Mesenchymal stem cell (in vitro differentiated cells and primary cell): ENCODE data around the gene RAB14.

Experiments used
- DNase-seq: peaks from one replicate; pipeline ENCODE4 v3.0.0-alpha.2; 2013
- H2AFZ ChIP-seq: one replicate; pipeline ENCODE4 v1.6.1; 2013; ENCODE audit warnings: low read depth, mild to moderate bottlenecking, control low read depth, inconsistent platforms, low read length, moderate library complexity
- H2AK5ac ChIP-seq: 2 replicates; pipeline ENCODE4 v1.6.1; 2013; ENCODE audit warnings: low read length, moderate library complexity, mild to moderate bottlenecking, inconsistent platforms; ENCODE audit not compliant: severe bottlenecking
- H2BK120ac ChIP-seq: one replicate; pipeline ENCODE4 v1.6.1; 2013; ENCODE audit warnings: low read depth, mild to moderate bottlenecking, inconsistent platforms, low read length, moderate library complexity
- H2BK12ac ChIP-seq, 2 experiments: one replicate each; pipeline ENCODE4 v1.6.1; 2013; ENCODE audit warnings: inconsistent platforms in 2 of 2, low read length in 2 of 2, mild to moderate bottlenecking in 2 of 2, moderate library complexity in 2 of 2, control low read depth in 1 of 2
- H2BK15ac ChIP-seq: one replicate; pipeline ENCODE4 v1.6.1; 2013; ENCODE audit warnings: mild to moderate bottlenecking, low read depth, inconsistent platforms; ENCODE audit not compliant: poor library complexity, severe bottlenecking
- H2BK5ac ChIP-seq: 2 replicates; pipeline ENCODE4 v1.6.1; 2013; ENCODE audit warnings: low read depth, mild to moderate bottlenecking, low read length, control low read depth, inconsistent platforms; ENCODE audit not compliant: poor library complexity, severe bottlenecking
- H3K14ac ChIP-seq, 2 experiments: one replicate each; pipeline ENCODE4 v1.6.1; 2013; ENCODE audit warnings: inconsistent platforms in 2 of 2, low read length in 2 of 2, control low read depth in 1 of 2, mild to moderate bottlenecking in 1 of 2, moderate library complexity in 1 of 2
- H3K18ac ChIP-seq, 2 experiments: one replicate each; pipeline ENCODE4 v1.6.1; 2013; ENCODE audit warnings: inconsistent platforms in 2 of 2, low read length in 2 of 2, control low read depth in 1 of 2, low read depth in 1 of 2, mild to moderate bottlenecking in 1 of 2
- H3K23ac ChIP-seq, 2 experiments: one replicate each; pipeline ENCODE4 v1.6.1; 2013; ENCODE audit warnings: inconsistent platforms in 2 of 2, low read length in 2 of 2, mild to moderate bottlenecking in 2 of 2, moderate library complexity in 2 of 2, control low read depth in 1 of 2
- H3K27ac ChIP-seq: 2 replicates; pipeline ENCODE4 v1.5.1; 2013; ENCODE audit warnings: mild to moderate bottlenecking, moderate library complexity, low read length, control low read depth, inconsistent platforms; ENCODE audit not compliant: poor library complexity, severe bottlenecking
- H3K27me3 ChIP-seq, 2 experiments: 2 replicates each; pipeline versions ENCODE4 v1.6.1 to v1.7.0; 2013; ENCODE audit warnings: low read length in 2 of 2, mild to moderate bottlenecking in 2 of 2, moderate library complexity in 2 of 2, control low read depth in 1 of 2, inconsistent platforms in 1 of 2; ENCODE audit not compliant: control insufficient read depth in 1 of 2, insufficient read depth in 1 of 2
- H3K36me3 ChIP-seq, 2 experiments: 2 replicates each; pipeline versions ENCODE4 v1.6.1 to v1.7.0; 2013; ENCODE audit warnings: low read length in 2 of 2, control low read depth in 1 of 2, inconsistent platforms in 1 of 2, low read depth in 1 of 2, mild to moderate bottlenecking in 1 of 2; ENCODE audit not compliant: insufficient read depth in 2 of 2, control insufficient read depth in 1 of 2
- H3K4ac ChIP-seq, 2 experiments: one replicate each; pipeline ENCODE4 v1.6.1; 2013; ENCODE audit warnings: inconsistent platforms in 2 of 2, low read length in 2 of 2, mild to moderate bottlenecking in 2 of 2, moderate library complexity in 2 of 2, control low read depth in 1 of 2, low read depth in 1 of 2
- H3K4me1 ChIP-seq: 2 replicates; pipeline ENCODE4 v1.6.1; 2013; ENCODE audit warnings: low read depth, low read length, control low read depth; ENCODE audit not compliant: control insufficient read depth, insufficient read depth
- H3K4me2 ChIP-seq: 2 replicates; pipeline ENCODE4 v1.6.1; 2013; ENCODE audit warnings: low read length, mild to moderate bottlenecking, inconsistent platforms; ENCODE audit not compliant: poor library complexity, severe bottlenecking
- H3K4me3 ChIP-seq, 2 experiments: 2 replicates each; pipeline versions ENCODE4 v1.5.1 to v1.7.0; 2013; ENCODE audit warnings: low read length in 2 of 2, mild to moderate bottlenecking in 2 of 2, control low read depth in 1 of 2, low read depth in 1 of 2; ENCODE audit not compliant: insufficient read depth in 1 of 2
- H3K79me1 ChIP-seq: replicated peaks from 2 replicates; pipeline ENCODE4 v1.6.1; 2013; ENCODE audit warnings: mild to moderate bottlenecking, control low read depth, low read length, inconsistent platforms; ENCODE audit not compliant: poor library complexity, severe bottlenecking
- H3K9ac ChIP-seq: 2 replicates; pipeline ENCODE4 v1.7.0; 2013; ENCODE audit warnings: mild to moderate bottlenecking, low read length, moderate library complexity
- H3K9me3 ChIP-seq: 2 replicates; pipeline ENCODE4 v1.7.0; 2013; ENCODE audit warnings: mild to moderate bottlenecking, low read length; ENCODE audit not compliant: control insufficient read depth
- H4K8ac ChIP-seq: one replicate; pipeline ENCODE4 v1.6.1; 2013; ENCODE audit warnings: inconsistent platforms, mild to moderate bottlenecking, low read length, moderate library complexity
- H4K91ac ChIP-seq: one replicate; pipeline ENCODE4 v1.6.1; 2013; ENCODE audit warnings: mild to moderate bottlenecking, low read length, inconsistent platforms
- WGBS: methylation state at CpG from one replicate; pipeline ENCODE4 v1.1.7; 2013; ENCODE audit warnings: mixed read lengths; 5-methylcytosine and 5-hydroxymethylcytosine counted together

RAB14 gene

GRCh38 chr9:121219530-121219929, 17.9 kb upstream of the RAB14 start:
- H2AK5ac ChIP-seq = no peak overlapping the region
- no peak overlapping the region for H4K8ac ChIP-seq
- H3K23ac ChIP-seq = no peak overlapping the region
- H3K4me2 ChIP-seq = no peak overlapping the region
- H4K91ac ChIP-seq = no peak overlapping the region
- H2AFZ ChIP-seq = no peak overlapping the region
- no peak overlapping the region for H2BK15ac ChIP-seq
- peaks cover 0 to 6% of the 10 kb centered on the region in 2 experiments for H3K36me3 ChIP-seq
- no peaks in the 10 kb centered on the region for H3K27me3 ChIP-seq
- H3K4me3 ChIP-seq = no peak overlapping the region
- no peaks in the 10 kb centered on the region for H3K79me1 ChIP-seq
- H3K4me1 ChIP-seq = peaks cover 1% of the 10 kb centered on the region
- H3K9ac ChIP-seq = no peak overlapping the region
- DNase-seq = no peak
- H2BK12ac ChIP-seq = no peak overlapping the region
- 96% methylated on average over 3 of the region's 3 CpGs for WGBS
- no peak overlapping the region for H3K18ac ChIP-seq
- no peak overlapping the region for H3K4ac ChIP-seq
- no peak overlapping the region for H2BK5ac ChIP-seq
- H3K27ac ChIP-seq = no peak overlapping the region
- no peak overlapping the region for H2BK120ac ChIP-seq
- no peak overlapping the region for H3K14ac ChIP-seq
- H3K9me3 ChIP-seq = no peaks in the 10 kb centered on the region

GRCh38 chr9:121218357-121219027, 16.8 kb upstream of the RAB14 start:
- H3K27ac ChIP-seq = no peak overlapping the region
- no peak overlapping the region for H3K4me3 ChIP-seq
- H4K8ac ChIP-seq = no peak overlapping the region
- no peak overlapping the region for H3K4ac ChIP-seq
- H2AK5ac ChIP-seq = no peak overlapping the region
- H2BK12ac ChIP-seq = no peak overlapping the region
- H3K23ac ChIP-seq = no peak overlapping the region
- H2AFZ ChIP-seq = no peak overlapping the region
- H3K27me3 ChIP-seq = no peaks in the 10 kb centered on the region
- no peak overlapping the region for H3K18ac ChIP-seq
- H3K36me3 ChIP-seq = peaks cover 0 to 6% of the 10 kb centered on the region in 2 experiments
- H4K91ac ChIP-seq = no peak overlapping the region
- WGBS = 90% methylated on average over 8 of the region's 8 CpGs
- H2BK5ac ChIP-seq = no peak overlapping the region
- H3K14ac ChIP-seq = no peak overlapping the region
- peaks cover 1% of the 10 kb centered on the region for H3K4me1 ChIP-seq
- no peaks in the 10 kb centered on the region for H3K79me1 ChIP-seq
- no peak overlapping the region for H2BK120ac ChIP-seq
- no peak overlapping the region for H3K9ac ChIP-seq
- no peak for DNase-seq
- H2BK15ac ChIP-seq = no peak overlapping the region
- no peaks in the 10 kb centered on the region for H3K9me3 ChIP-seq
- H3K4me2 ChIP-seq = no peak overlapping the region

GRCh38 chr9:121217609-121218292, 16.1 kb upstream of the RAB14 start:
- H3K27ac ChIP-seq = no peak overlapping the region
- no peak overlapping the region for H3K23ac ChIP-seq
- no peak overlapping the region for H2BK12ac ChIP-seq
- H3K18ac ChIP-seq = no peak overlapping the region
- H4K91ac ChIP-seq = no peak overlapping the region
- H3K9me3 ChIP-seq = no peaks in the 10 kb centered on the region
- H3K27me3 ChIP-seq = no peaks in the 10 kb centered on the region
- H2AK5ac ChIP-seq = no peak overlapping the region
- H2BK15ac ChIP-seq = no peak overlapping the region
- WGBS = 96% methylated on average over 1 of the region's 4 CpGs
- no peak overlapping the region for H2BK5ac ChIP-seq
- H2BK120ac ChIP-seq = no peak overlapping the region
- no peak overlapping the region for H3K9ac ChIP-seq
- no peak overlapping the region for H4K8ac ChIP-seq
- H2AFZ ChIP-seq = no peak overlapping the region
- no peak overlapping the region for H3K14ac ChIP-seq
- H3K4me2 ChIP-seq = no peak overlapping the region
- no peak overlapping the region for H3K4me3 ChIP-seq
- peaks cover under 1% of the 10 kb centered on the region for H3K4me1 ChIP-seq
- no peaks in the 10 kb centered on the region for H3K79me1 ChIP-seq
- no peak overlapping the region for H3K4ac ChIP-seq
- H3K36me3 ChIP-seq = peaks cover 0 to 6% of the 10 kb centered on the region in 2 experiments
- DNase-seq = no peak

GRCh38 chr9:121216271-121216805, 14.7 kb upstream of the RAB14 start:
- Histone ChIP-seq H3K23ac (no peak overlapping the region), H2AK5ac (no peak overlapping the region), H3K79me1 (no peaks in the 10 kb centered on the region), H3K4me2 (no peak overlapping the region), H3K27ac (no peak overlapping the region), H2BK15ac (no peak overlapping the region), H4K8ac (no peak overlapping the region), H4K91ac (no peak overlapping the region), H3K4ac (no peak overlapping the region), H3K9me3 (no peaks in the 10 kb centered on the region), H3K36me3 (peaks cover 0 to 6% of the 10 kb centered on the region in 2 experiments), H2BK120ac (no peak overlapping the region), H3K18ac (no peak overlapping the region), H2AFZ (no peak overlapping the region), H3K4me3 (no peak overlapping the region), H3K4me1 (no peaks in the 10 kb centered on the region), H2BK5ac (no peak overlapping the region), H3K9ac (no peak overlapping the region), H3K14ac (no peak overlapping the region), H2BK12ac (no peak overlapping the region), H3K27me3 (no peaks in the 10 kb centered on the region)
- no peak for DNase-seq
- WGBS = 91% methylated on average over 2 of the region's 3 CpGs
